SIG-M5 treated with dmso at 0.1 percent for 504 hours (cell line): ENCODE data around the gene WDR20.
"Not testable (repeated sequence)": the region's sequence is repeated elsewhere in the genome, so short reads cannot be mapped to it uniquely, and the experiment has no call there.

Source experiments
- DNase-seq: peaks from one replicate; lab custom pipeline; 2025; ENCODE audit not compliant: unreplicated experiment; lab: John Stamatoyannopoulos, UW

WDR20 gene

DNA sequence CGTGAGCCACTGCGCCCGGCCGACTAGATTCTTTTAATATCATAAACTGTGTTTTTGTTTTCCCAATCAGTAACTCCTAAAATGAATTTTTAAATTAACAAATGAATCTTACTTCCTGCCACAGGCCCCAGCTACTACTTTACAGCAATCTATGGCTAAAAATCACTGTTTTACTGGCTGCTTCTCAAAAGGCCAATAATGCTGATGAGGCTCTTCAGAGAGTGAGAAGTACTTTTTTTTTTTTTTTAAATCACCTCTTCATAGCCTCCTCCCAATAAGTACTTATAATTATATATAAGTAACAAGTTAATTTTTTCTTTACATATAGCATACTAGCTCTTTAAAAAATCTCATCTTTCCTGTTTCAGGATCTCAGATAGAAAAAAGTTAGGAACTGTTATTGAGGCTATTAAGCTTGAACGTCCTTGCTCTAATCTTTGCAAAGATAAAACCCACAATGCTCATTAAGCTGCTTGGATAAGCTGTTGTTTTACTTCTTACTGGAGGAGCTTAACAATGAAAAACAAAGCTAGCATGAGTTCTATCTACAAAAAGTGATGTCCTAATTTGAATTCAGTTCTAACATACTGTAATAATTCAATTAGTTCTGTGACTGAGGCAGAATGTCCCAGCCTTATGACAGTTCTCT lies 12.8 kb upstream of the WDR20 start:
- no peak for DNase-seq

DNA sequence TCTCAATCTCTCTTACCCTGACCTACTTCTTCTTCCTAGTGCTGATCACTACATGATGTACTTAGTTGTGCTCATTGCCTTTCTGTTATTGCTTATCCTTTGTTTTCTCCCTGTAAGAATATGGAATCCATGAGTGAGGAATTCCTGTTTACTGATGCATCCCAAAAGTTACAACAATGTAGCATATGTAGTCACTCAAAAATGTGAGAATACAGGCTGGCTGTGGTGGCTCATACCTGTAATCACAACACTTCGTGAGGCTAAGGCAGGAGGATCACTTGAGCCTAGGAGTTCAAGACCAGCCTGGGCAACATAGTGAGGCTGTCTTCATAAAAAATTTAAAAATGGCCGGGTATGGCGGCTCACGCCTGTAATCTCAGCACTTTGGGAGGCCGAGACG lies 8.0 kb upstream of the WDR20 start:
- no peak for DNase-seq

DNA sequence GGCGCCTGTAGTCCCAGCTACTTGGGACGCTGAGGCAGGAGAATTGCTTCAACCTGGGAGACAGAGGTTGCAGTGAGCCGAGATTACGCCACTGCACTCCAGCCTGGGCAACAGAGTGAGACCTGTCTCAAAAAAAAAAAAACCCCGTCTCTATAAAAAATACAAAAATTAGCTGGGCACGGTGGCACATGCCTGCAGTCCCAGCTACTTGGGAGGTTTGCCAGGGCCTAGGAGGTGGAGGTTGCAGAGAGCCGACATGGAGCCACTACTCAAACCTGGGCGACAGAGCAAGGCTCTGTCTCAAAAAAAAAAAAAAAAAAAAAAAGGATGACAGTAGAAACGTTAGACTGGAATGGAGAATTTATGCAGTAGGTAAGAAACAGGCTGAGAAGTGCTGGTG lies 5.7 kb upstream of the WDR20 start:
- DNase-seq: not testable (repeated sequence)

DNA sequence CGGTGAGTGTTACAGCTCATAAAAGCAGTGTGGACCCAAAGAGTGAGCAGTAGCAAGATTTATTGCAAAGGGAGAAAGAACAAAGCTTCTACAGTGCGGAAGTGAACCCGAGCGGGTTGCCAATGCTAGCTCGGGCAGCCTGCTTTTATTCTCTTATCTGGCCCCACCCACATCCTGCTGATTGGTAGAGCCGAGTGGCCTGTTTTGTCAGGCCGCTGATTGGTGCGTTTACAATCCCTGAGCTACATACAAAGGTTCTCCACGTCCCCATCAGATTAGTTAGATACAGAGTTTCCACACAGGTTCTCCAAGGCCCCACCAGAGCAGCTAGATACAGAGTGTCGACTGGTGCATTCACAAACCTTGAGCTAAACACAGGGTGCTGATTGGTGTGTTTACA lies 5.0 kb upstream of the WDR20 start:
- DNase-seq: not testable (repeated sequence)

DNA sequence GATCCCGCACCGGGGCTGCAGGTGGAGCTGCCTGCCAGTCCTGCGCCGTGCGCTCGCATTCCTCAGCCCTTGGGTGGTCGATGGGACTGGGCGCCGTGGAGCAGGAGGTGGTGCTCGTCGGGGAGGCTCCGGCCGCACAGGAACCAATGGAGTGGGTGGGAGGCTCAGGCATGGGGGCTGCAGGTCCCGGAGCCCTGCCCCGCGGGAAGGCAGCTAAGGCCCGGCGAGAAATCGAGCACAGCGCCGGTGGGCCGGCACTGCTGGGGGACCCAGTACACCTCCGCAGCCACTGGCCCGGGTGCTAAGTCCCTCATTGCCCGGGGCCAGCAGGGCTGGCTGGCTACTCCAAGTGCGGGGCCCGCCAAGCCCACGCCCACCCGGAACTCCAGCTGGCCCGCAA lies 4.2 kb upstream of the WDR20 start:
- not testable (repeated sequence) for DNase-seq

DNA sequence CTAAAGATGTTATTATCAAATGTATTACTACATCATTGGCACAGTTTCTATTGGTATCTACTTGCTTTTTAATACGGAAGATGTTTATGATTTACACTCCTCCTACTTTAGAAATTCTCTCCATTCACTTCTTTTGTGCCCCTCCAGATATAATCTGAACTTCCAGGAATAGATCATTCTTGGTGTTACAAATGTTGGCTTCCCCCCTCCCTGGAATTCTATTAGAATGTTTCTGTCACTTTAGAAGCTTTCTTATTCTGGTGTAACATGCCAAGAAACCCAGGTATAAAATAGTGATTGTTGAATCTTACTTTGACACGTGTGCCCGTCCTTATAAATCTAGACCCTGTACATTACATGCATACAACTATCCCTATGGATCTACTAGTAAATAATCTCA lies 1.2 kb upstream of the WDR20 start:
- DNase-seq: no peak

DNA sequence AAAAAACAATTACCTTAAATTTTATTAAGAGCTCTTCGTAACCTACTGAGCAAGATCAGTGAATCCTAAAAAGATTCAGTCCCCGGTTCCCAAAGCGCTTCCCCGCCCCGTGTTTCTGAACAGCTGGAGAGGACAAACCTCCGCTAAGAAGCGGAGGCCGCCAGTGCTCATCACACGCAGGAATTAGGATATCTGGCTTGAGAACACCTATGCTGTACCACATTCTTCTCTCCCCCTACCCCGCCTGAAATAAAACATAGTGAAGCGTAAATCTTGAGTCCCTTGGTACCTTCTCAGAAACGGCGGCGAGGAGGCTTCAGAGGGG lies 774 bp upstream of the WDR20 start:
- no peak for DNase-seq

DNA sequence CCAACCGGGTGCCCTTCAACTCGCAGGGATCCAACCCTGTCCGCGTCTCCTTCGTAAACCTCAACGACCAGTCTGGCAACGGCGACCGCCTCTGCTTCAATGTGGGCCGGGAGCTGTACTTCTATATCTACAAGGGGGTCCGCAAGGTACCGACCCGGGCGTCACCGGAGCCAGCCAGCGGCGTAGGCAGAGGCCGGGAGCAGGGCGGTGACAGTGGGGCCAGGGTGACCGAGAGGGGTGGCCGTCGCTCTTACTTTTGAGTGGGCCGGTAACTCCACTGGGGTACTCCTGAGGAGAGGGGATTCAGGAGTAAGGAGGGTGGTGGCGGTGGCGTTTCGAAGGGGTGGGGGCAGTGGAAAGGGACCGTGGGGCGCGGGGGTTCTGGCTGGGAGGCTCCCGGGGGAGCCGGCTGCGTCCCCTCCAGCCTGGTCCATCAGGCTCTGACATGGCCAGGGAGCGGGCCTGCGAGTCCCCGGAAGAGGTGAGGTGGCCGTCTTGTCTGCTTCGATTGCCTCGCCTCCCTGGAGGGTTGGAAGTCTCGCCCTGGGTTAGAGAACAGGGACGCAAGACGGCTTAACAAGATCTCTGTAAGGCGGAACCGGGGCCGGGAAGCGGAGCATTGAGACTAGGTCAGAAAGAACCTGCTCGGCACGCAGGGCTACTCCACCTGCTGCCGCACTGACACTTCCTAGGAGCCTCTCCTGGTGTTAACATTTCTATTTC lies 491 bp downstream of the WDR20 start:
- DNase-seq: peak; percentile 23

DNA sequence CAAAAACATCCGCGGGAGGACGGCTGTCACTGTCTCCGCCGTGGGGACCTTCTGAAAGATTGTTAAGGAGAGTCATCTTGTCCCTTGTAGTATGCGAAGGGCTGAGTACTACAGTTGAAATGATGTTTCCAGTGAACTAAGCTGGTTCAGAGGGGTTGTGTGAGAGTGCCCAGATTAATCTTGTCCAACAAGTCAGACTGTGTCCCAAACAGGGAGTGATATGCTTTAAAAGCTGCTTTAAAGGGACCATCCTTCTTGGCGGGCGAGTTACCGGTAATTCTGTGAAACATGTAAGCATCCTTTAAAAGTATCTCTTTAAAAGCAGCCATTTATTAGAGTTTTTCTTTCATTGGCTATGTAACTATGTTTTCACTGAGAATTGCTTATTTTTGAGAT lies 1.1 kb downstream of the WDR20 start:
- DNase-seq: no peak

DNA sequence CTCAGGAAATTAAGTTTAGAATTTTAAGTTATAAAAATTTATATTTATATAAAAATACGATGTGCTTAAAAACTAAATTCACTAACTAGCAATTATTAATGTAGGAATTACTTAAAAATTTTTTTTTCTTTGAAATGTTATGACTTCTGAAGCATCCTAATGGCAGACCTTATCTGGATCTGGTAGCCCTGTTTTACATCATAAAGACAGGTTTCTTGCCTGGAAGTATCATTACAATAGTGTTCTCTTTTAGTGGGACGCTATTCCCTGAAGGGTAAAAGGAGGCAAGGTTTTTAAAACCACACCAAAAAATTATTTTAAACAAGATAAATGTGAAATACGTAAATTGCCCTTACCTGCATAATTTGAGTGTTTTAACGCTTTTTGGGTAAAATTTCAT lies 2.1 kb downstream of the WDR20 start:
- no peak for DNase-seq

DNA sequence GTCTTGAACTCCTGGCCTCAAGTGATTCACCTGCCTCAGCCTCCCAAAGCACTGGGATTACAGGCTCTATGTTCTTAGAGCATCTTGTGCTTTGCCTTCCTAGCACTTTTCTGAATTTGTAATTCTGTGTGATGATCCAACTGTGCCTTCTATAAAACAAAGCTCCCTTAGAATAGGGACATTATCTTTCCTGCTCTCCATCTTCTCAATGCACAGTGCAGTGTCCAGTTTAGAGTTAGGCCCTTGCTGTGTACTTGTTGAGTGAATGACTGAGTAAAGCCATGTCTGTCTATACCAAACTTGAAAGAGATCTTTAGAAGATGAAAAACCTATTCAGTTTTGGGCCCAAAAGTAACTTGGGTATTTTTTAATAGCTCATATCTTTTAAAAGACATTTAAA lies 5.2 kb downstream of the WDR20 start:
- DNase-seq: no peak

DNA sequence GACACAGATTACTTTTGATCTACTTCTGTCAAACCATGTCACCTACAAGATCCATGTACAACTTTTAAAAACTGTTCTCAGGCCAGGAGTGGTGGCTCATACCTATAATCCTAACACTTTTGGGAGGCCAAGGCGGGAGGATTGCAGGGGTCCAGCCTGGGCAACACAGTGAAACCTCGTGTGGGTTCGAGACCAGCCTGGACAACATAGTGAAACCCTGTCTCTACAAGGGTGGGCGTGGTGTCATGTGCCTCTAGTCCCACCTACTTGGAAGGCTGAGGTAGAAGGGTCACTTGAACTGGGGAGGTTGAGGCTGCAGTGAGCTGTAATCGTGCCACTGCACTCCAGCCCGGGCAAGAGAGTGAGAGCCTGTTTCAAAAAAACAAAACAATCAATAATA lies 5.7 kb downstream of the WDR20 start:
- no peak for DNase-seq

DNA sequence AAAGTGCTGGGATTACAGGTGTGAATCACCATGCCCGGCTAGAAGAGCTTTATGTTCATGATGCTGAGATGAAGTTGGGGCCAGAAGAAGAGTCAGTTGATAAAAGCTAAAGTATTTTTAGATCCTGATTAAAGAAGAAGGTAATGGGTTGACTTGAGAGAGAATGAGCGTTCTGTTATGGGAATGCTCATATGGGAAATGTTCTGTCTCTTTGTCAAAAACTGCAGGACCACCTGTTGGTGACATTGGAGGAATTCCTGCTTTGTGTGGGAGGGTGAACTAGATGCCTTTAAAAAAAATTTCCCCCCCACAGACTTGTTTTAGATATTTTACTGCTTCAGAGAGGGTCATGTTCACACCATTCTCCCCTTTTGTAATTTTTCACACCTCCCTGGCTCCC lies 6.7 kb downstream of the WDR20 start:
- DNase-seq: no peak

DNA sequence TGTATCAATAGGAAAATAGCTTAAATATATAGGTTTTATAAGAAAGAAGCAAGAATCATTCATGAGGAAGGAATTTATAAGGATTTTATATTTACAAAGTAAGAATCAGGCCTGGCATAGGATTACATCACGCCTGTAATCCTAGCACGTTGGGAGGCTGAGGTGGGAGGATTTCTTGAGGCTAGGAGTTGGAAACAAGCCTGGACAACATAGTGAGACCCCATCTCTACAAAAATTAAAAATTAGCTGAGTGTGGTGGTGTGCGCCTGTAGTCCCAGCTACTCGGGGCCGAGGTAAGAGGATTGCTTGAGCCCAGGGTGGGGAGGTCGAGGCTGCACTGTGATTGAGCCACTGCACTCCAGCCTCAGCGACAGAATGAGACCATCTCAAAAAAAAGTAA lies 10.4 kb downstream of the WDR20 start:
- DNase-seq: no peak

DNA sequence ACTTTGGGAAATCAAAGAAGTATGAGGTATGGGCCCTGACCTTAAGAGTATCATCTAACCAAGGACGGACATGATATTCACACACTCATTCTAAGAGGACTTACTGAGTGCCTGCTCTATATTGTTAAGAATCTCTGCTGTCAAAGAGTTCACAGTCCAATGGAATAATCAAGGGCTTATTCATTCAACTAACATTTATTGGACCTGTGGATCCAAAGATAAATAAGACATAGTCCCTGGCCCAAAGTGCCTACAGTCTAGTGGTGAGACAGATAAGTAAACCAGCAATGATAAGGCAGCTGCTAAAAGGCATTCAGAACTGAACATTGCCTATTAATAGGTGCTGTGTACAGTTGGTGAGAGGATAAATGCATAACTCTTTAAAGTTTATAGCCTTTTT lies 11.0 kb downstream of the WDR20 start:
- DNase-seq: no peak

DNA sequence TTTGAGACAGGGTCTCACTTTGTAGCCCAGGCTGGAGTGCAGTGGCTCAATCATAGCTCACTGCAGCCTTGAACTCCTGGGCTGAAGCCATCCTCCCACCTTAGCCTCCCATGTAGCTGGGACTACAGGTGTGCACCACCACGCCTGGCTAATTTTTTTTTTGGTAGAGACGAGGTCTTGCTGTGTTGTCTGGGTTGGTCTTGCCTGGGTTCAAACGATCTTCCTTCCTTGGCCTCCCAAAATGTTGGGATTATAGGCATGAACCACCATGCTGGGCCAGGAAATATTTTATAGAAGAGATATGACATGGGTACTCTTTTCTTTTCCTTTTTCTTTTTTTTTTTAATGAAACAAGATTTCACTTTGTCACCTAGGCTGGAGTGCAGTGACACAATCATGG lies 11.7 kb downstream of the WDR20 start:
- not testable (repeated sequence) for DNase-seq

DNA sequence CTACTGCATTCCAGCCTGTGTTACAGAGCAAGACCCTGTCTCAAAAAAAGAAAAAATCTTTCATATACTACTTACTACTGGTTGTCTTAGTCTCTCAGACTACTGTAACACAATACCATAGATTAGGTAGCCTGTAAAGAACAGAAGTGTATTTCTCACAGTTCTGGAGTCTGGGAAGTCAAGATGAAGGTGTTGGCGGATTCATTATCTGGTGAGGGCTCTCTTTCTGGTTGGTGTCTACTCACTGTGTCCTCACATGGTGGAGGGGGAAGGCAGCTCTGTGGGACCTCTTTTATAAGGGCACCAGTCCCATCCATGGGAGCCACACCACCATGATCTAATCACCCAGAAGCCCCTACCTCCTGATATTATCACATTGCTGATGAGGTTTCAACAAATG lies 14.4 kb downstream of the WDR20 start:
- no peak for DNase-seq

DNA sequence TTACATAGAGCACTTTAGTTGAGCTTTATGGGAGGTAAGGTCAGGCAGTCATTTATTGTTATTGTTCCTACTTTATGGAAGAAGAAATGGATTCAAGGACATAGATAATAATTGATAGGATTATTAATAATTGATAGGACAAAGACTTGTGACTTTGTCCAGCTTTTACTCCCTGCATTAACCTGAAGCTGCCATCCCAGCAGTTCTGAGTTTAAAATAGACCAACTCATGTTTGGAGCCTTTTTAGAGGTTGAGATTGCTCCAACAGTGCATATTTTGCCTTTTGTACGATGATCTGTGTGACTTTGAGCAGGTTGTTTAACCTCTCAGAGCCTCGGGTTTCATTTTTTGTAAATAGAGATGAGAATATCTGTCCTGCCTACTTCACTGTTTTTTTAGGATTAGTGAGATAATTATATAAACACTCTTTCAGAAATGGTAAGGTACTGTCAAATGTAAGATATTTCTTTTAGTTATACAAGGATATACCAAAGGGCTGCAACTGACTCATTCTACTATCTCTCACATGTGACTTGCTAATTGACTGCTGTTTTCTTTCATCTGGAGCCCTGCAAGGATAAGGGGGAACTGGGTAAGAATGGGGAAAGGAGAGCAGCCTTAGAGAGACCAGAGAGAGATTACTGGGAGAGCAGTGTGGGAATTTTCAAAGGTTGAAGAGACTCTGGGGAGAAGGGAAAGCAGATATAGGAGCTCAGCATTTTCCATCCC lies 15.3 kb downstream of the WDR20 start:
- DNase-seq: no peak

DNA sequence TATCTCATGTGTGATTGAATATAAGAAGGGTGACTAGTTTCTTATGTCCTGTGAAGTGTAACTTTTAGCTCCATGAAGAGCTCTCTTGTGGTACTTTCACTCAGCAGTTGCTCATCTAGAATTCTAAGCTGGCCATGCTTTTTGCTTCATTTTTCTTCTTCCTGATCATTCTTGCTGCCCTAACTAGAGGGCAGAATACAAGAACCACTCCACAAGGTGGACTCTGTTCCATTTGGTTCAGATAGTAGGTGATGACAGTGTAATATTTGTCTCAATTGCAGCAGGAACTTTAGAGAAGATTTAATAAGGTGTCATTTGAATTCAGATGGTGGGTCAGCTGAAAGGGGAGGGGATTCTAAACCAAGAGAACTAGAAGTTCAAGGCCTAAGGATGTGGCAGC lies 17.6 kb downstream of the WDR20 start:
- DNase-seq: no peak

DNA sequence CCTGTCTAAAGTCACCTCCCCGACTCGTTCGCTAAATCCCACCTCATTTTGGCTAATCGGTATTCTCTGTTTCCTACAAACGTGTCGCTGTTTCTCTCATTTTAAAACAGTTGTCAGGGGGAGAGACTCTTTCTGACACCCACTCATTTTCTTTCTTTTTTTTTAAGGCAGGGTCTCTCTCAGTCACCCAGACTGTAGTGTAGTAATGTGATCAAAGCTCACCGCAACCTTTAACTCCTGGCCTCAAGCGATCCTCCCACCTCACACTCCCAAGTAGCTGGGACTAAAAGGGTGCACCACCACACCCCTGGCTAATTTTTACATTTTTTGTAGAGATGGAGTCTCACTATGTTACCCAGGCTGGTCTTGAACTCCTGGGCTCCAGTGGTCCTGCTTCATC lies 19.1 kb downstream of the WDR20 start:
- no peak for DNase-seq

DNA sequence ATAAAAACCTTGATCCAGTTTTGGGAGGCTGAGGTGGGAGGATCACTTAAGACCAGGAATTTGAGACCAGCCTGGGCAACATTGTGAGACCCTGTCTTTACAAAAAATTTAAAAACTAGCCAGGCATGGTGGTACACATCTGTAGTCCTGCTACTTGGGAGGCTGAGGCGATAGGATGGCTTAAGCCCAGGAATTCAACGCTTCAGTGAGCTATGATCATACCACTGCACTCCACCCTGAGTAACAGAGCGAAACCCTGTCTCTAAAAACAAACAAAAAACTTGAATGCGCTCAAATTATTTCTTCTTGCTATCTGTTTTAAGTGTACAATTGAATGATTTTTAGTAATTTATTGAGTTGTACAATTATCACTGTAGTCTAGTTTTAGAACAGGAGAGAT lies 20.1 kb downstream of the WDR20 start:
- no peak for DNase-seq

DNA sequence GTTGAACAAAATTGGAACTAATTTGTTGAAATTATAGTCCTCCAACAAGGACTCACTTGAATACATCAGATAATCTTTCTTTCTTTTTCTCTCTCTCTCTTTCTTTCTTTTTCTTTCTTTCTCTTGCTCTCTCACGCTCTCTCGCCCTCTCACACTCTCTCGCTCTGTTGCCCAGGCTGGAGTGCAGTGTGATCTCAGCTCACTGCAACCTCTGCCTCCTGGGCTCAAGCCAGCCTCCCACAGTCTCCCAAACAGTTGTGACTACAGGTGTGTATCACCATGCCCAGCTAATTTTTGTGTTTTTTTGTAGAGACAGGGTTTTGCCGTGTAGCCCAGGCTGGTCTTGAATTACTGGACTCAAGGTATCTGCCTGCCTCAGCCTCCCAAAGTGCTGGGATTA lies 22.8 kb downstream of the WDR20 start:
- DNase-seq: no peak

DNA sequence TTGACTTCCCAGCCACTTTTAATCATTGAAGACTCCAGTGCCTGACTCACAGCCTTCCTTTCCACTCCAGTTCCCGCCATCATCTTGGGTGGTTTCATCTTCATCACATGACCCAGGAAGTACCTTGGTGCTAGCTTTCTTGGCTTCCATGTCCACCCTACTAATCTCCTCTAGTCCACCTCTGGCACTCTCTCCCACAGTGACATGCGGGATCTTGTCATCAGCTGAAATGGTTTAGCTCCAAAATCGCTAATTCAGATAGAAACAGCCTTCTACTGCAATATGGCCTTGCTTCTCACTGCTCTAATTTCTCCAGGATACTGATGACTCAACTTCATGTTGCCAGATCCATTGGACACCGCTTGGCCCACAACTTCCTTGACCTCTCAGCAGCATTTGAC lies 24.5 kb downstream of the WDR20 start:
- DNase-seq: no peak
